Loucy (cell line): Measurements from ENCODE around the gene SF3A1.

Source experiments
- EZH2phosphoT487 ChIP-seq: fragments of 200-600 bp; IDR thresholded peaks from 2 replicates; pipeline ENCODE4 v1.6.1; 2018; ENCODE audit warnings: antibody characterized with exemption, mild to moderate bottlenecking, moderate library complexity, borderline replicate concordance
- TF ChIP-seq, protein P1 (sequence below): fragments of 200-600 bp; sonication (generic); conservative IDR thresholded peaks from 2 replicates; pipeline ENCODE4 v1.5.1; 2014; ENCODE audit warnings: mild to moderate bottlenecking, antibody characterized with exemption, low read length

- no peak for TF ChIP-seq EZH2phosphoT487
- TF ChIP-seq, protein P1, sequence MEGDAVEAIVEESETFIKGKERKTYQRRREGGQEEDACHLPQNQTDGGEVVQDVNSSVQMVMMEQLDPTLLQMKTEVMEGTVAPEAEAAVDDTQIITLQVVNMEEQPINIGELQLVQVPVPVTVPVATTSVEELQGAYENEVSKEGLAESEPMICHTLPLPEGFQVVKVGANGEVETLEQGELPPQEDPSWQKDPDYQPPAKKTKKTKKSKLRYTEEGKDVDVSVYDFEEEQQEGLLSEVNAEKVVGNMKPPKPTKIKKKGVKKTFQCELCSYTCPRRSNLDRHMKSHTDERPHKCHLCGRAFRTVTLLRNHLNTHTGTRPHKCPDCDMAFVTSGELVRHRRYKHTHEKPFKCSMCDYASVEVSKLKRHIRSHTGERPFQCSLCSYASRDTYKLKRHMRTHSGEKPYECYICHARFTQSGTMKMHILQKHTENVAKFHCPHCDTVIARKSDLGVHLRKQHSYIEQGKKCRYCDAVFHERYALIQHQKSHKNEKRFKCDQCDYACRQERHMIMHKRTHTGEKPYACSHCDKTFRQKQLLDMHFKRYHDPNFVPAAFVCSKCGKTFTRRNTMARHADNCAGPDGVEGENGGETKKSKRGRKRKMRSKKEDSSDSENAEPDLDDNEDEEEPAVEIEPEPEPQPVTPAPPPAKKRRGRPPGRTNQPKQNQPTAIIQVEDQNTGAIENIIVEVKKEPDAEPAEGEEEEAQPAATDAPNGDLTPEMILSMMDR = no peak
These were observed 29.9 kb downstream of the SF3A1 start, which contains the start of gene TBC1D10A for GRCh38 chr22:30326706-30327362.
